Stimulated activated CD8-positive, alpha-beta memory T cell treated with anti-CD3 and anti-CD28 coated beads, Interleukin-7, amount 100 ng/mL, for 4 hours (primary cell): Measurements from ENCODE around the gene DHH.
"Not testable (repeated sequence)": the region's sequence is repeated elsewhere in the genome, so short reads cannot be mapped to it uniquely, and the experiment has no call there.

ENCODE experiments used
- DNase-seq, 2 donors: peaks; one replicate each; pipeline ENCODE4 v3.0.0-alpha.2; 2020; ENCODE audit warnings: low read depth in 2 of 2

The DHH gene

DNA sequence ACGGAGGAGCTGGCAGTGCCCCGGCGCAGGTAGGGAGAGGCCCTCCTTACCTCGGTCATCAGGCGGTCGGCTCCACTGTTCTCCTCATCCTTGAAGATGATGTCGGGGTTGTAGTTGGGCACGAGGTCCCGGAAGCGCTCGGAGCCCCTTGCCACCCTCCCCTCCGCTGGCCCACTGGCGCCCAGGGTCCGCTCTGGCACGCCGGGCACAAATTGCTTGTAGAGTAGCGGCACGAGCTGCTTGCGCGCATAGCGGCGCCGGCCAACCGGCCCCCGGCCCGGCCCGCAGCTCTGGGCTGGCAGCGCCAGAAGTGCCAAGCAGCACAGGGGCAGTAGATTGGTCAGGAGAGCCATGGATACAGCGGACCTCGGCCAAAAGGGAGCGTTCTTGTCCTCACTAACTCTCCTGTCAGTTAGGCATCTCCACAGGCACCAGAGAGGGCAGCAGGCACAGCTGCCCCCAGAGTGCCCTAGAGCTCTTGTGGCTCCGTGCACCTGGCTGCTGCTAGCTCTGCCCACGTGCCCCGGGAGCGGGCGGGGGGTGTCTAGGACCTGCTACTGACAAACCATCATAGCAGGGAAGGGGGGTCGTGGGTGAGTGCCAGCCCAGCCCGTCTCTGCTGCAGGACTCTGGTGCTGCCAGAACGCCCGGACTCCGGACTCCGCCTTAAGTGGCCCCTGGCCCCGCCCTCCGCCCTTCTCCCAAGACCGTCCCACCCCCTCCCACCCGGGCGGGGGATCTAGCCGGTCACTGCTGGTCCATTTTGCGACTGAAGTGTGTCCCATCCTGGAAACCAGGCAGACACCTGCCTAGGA, at the start of gene DHH:
Gene DHH (minus strand): TSS at position 642 of the 815 bp plus-strand sequence. CDS start 289 bp downstream, at position 353.
- DNase-seq: no peak

GRCh38 chr12:49144384-49144783, 49.8 kb upstream of the DHH start:
- no peak for DNase-seq

- no peak for DNase-seq
Measured at GRCh38 chr12:49138999-49139398, 44.4 kb upstream of the DHH start.

GRCh38 chr12:49138587-49138986, 44.0 kb upstream of the DHH start:
- DNase-seq: no peak

DNA sequence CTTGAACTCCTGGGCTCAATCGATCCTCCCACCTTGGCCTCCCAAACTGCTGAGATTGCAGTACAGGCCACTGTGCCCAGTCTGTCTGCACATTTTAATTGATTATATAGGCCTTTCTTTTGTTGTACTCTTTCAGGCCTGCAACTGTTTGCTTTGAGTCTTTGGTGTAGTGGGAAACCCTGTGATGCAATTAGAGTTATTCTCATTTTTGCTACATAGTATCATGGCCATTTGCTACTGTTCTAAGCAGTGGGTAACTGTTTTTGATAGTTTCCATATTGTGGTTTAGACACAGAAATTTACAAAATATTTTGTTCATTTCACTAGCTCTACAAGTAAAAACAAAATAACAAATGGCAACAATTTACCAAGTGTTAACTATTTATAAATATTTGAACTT, 42.9 kb upstream of the DHH start:
- DNase-seq: no peak

GRCh38 chr12:49136997-49137396, 42.4 kb upstream of the DHH start:
- DNase-seq: not testable (repeated sequence)

DNA sequence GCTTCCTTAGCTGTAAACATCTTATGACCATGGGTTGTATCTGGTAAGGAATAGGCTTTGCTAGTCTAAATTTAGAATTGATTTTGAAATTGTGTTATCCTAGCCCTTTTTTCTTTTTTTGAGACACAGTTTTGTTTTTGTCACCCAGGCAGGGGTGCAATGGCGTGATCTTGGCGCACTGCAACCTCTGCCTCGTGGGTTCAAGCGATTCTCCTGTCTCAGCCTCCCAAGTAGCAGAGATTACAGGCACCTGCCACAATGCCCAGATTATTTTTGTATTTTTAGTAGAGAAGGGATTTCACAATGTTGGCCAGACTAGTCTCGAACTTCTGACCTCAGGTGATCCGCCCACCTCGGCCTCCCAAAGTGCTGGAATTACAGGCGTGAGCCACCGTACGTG, 39.0 kb upstream of the DHH start:
- no peak for DNase-seq

GRCh38 chr12:49133014-49133413, 38.4 kb upstream of the DHH start:
- DNase-seq: no peak

DNA sequence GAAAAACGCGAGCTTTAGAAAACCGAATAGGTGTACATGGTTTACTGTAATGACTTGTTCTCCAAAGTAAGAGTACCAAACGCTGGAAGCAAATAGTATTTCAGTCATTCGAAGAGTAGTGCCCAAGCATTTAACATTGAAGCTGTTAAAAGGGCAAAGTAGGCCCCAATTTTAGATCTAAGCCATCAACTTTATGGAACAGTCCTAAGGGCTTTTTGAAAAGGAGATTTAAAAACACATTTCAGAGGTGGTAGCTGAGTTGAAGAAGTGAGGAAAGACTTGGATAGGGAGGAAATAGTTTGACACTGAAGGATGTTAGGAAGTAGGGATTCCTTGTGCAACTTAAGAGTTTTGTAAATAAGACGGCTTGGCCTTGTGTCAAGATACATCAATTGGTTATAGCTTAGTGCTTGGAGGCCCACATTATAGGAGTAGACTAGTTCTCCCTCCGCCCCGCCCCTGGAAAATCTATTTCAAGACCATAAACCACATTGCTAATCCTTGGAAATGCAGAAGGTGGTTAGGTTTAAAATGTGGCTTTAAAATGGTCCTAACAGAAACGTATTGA, 37.4 kb upstream of the DHH start:
- no peak for DNase-seq

- peak; percentile 79 to 87 for DNase-seq
Measured at GRCh38 chr12:49131051-49131893, 36.7 kb upstream of the DHH start, which contains the start of gene TUBA1B. Gene TUBA1B (minus strand): TSS chr12:49131395. CDS start chr12:49131300, 95 bp downstream.

DNA sequence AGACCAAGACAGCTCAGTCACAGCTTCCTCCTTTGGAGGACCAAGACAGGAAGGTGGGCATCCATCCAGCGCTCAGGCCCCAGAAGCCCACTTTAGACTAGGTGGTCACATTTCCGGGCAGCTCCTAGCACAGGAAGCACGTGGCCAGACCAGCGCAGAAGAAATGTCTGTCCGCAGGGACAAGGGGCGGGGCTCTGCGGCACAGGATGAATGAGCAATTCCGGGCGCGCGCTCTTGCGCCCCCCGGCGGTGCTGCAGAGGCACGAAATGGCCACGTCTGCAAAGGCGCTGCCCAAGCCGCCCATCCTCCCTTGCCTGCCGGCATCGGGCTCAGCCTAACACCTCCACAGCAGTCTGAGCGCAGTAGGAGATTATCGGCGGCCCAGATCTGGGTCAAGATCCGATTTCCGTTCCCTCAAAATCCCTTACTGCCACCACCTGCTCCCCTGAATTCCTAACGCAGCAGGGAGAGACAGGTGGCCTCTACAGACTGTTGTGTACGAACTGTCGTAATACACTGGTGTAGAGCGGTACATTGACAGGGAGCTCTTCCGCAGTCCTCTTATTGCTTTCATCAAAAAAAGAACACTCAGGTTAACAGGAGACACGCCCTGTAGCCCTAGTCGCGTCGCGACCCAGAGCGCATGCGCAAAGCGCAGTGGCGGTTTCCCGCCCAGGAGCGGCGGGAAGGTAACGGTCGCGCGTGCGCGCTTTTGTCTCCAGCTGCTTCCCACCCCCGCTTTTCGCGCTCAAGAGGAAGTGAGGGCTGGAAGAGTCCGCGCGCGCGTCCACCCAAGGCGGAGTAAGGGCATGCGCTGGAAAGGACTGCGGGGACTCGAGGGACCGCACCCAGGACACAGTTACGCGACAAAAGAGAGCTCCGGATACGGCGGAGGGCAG, 35.8 kb upstream of the DHH start:
- peak; percentile 85 to 90 for DNase-seq

GRCh38 chr12:49129332-49130150, 34.9 kb upstream of the DHH start:
- DNase-seq: no peak

DNA sequence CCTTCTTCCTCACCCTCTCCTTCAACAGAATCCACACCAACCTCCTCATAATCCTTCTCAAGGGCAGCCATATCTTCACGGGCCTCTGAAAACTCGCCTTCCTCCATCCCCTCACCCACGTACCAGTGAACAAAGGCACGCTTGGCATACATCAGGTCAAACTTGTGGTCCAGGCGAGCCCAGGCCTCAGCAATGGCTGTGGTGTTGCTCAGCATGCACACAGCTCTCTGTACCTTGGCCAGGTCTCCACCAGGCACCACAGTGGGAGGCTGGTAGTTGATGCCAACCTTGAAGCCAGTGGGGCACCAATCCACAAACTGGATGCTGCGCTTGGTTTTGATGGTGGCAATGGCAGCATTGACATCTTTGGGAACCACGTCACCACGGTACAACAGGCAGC, 33.4 kb upstream of the DHH start:
- DNase-seq: not testable (repeated sequence)

DNA sequence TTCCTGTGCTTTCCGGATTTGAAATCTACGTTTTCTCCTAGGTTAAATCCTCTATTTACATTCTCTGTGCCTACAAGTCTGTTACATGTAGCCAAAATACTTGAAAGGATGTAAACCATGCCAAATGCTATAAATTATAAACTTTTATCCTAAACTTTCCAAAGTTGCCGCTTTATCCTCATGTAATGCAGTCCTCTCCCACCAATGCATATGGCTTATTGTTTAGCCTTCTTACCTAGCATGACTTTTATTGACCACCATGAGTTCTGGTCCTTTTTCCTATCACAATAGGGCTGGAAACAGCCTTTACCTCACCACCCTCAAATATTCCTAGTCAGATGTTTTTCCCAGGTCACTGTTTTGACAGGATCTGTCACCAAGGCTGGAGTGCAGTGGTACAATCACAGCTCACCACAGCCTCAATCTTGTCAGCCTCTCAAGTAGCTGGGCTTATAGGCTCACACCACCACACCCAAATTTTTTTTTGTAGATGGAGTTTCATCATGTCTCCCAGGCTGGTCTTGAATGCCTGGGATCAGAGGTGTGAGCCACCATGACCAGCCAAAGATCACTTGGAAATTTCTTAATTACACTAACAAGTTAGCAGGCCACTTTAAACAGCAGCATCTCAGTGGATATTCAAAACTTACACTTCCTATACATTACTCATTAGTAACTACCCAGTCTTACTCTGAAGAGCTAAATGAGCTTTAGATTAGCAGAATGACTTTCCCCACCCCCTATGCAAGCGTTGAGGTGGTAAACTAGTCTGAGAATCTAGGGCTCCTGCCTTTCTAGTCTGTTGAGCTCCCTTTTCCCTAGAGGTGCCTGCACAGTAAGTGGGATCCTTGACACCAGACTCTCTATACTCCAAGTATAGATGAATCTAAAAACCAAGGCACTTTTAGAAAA, 32.5 kb upstream of the DHH start:
- DNase-seq: no peak

DNA sequence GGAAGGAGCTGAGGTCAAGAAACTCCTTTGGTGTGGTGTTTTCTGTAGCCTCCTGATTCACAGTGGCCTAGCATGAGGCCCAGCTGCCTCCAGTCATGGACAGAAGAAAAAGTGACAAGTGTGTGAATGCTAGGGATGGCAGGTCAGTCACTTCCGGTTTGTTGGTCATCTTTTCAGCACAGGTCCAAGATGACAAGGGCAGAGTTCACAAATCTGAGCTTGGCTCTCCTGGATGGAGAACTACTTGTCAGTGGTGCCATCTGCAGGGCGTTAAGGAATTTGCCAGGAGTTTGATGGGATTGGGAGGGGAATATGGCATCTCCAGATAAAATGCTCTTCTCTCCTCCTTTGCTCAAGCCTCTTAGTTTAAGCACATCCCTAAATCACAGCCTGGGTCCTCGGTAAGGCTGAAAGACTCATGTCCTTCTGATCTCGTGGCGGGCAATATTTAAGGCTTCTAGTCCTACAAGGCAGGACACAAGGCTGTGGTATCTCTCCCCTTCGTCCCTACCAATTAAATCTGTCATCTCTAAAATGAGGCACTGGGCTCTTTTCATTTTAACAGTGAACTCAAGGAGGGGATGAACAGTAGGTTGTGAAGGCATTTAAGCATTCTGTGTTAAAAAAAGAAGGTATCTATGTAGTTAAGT, 26.6 kb upstream of the DHH start:
- DNase-seq: no peak

GRCh38 chr12:49111206-49111605, 16.6 kb upstream of the DHH start:
- DNase-seq: no peak

DNA sequence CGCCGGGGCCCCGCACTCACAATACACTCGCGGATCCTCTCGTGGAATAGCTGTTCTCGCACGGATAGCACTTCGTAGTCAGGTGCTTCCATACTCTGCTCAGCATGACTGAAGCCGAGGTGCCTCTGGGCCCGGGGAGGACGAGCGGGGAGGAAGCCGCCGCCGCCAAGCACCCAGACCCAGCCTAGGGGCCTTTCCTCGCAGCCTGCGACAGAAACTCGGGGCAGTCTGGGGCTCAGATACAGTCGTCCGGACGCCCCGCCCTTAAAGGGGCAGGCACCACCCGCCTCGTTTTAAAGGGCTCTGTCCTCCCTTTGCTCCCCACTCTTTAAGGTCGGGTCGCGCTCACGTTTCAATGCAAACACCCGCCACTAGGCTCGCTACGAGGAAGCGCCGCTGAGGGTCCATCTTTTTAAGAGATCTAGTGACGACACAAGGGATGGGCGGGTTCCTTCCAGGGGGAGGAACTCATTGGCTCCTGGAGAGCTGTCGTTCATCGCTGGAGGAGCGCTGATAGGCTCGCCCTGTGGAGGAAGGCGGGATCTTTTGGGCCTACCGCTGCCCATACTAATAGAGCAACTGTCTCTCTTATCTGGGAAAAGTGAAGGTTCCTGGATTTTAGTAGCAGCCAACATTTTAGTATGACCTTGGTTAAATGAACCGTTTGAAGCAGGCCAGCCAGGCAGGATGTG, 16.0 kb upstream of the DHH start, which contains the start of gene LMBR1L:
Gene LMBR1L (minus strand): TSS at position 384 of the 692 bp plus-strand sequence. CDS start 292 bp downstream, at position 92.
- DNase-seq: peak; percentile 91 to 97
